HG03439 (cell line): ENCODE results near the gene TCF7L1.

ENCODE experiments used
- ATAC-seq: cut with Tn5 transposase; IDR thresholded peaks from one replicate; pipeline ENCODE4 v1.9.1; 2021; ENCODE audit warnings: mild to moderate bottlenecking, moderate library complexity; ENCODE audit not compliant: unreplicated experiment

TCF7L1 gene

GRCh38 chr2:85162746-85163301 is 29.6 kb downstream of the TCF7L1 start:
- ATAC-seq = no peak

GRCh38 chr2:85163675-85164074 is 30.5 kb downstream of the TCF7L1 start:
- no peak for ATAC-seq

GRCh38 chr2:85164145-85164569 is 31.0 kb downstream of the TCF7L1 start:
- ATAC-seq = no peak

- ATAC-seq = no peak
Measured at GRCh38 chr2:85165088-85165690, 32.0 kb downstream of the TCF7L1 start.

- ATAC-seq = no peak
Measured at GRCh38 chr2:85166021-85166420, 32.8 kb downstream of the TCF7L1 start.

- ATAC-seq = no peak
Measured at GRCh38 chr2:85167479-85167878, 34.3 kb downstream of the TCF7L1 start.

GRCh38 chr2:85168942-85169341 is 35.8 kb downstream of the TCF7L1 start:
- no peak for ATAC-seq

GRCh38 chr2:85169581-85169980 is 36.4 kb downstream of the TCF7L1 start:
- ATAC-seq = no peak

GRCh38 chr2:85170938-85171475 is 37.8 kb downstream of the TCF7L1 start:
- ATAC-seq = no peak

GRCh38 chr2:85171916-85172315 is 38.7 kb downstream of the TCF7L1 start:
- ATAC-seq = no peak

- no peak for ATAC-seq
Measured at GRCh38 chr2:85173909-85174308, 40.7 kb downstream of the TCF7L1 start.

- ATAC-seq = no peak
Measured at GRCh38 chr2:85174943-85175342, 41.8 kb downstream of the TCF7L1 start.

GRCh38 chr2:85175369-85176299 is 42.4 kb downstream of the TCF7L1 start:
- no peak for ATAC-seq

- ATAC-seq = no peak
Measured at GRCh38 chr2:85177031-85177824, 44.0 kb downstream of the TCF7L1 start.

- ATAC-seq = no peak
Measured at GRCh38 chr2:85178154-85178553, 45.0 kb downstream of the TCF7L1 start.

GRCh38 chr2:85178980-85179411 is 45.8 kb downstream of the TCF7L1 start:
- ATAC-seq = no peak

GRCh38 chr2:85179541-85179940 is 46.3 kb downstream of the TCF7L1 start:
- no peak for ATAC-seq

- no peak for ATAC-seq
Measured at GRCh38 chr2:85180322-85181133, 47.3 kb downstream of the TCF7L1 start.

- no peak for ATAC-seq
Measured at GRCh38 chr2:85181134-85181631, 48.0 kb downstream of the TCF7L1 start.
